GM13977 (cell line): ENCODE measurements around the gene SLC22A23.
"Not testable (repeated sequence)": the region's sequence is repeated elsewhere in the genome, so short reads cannot be mapped to it uniquely, and the experiment has no call there.

Source experiments
- DNase-seq: peaks from one replicate; pipeline ENCODE4 v3.0.0; 2012; ENCODE audit warnings: low spot score
- in situ Hi-C: fragments of 300-500 bp; cut with MboI; formaldehyde crosslinking; loops from one replicate; pipeline ENCODE4 v1.12.0; 2022; ENCODE audit warnings: low sequenced_read_pairs, low pct_unique_long_range_greater_than_20kb, mixed read lengths, inconsistent platforms; ENCODE audit not compliant: unreplicated experiment
- TF ChIP-seq, protein P1 (sequence below): IDR thresholded peaks from 2 replicates; pipeline ENCODE4 v1.5.1; 2012; ENCODE audit warnings: mild to moderate bottlenecking, control low read depth; ENCODE audit not compliant: insufficient read depth; ENCODE audit errors: extremely low read depth, missing control alignments

The SLC22A23 gene

DNA sequence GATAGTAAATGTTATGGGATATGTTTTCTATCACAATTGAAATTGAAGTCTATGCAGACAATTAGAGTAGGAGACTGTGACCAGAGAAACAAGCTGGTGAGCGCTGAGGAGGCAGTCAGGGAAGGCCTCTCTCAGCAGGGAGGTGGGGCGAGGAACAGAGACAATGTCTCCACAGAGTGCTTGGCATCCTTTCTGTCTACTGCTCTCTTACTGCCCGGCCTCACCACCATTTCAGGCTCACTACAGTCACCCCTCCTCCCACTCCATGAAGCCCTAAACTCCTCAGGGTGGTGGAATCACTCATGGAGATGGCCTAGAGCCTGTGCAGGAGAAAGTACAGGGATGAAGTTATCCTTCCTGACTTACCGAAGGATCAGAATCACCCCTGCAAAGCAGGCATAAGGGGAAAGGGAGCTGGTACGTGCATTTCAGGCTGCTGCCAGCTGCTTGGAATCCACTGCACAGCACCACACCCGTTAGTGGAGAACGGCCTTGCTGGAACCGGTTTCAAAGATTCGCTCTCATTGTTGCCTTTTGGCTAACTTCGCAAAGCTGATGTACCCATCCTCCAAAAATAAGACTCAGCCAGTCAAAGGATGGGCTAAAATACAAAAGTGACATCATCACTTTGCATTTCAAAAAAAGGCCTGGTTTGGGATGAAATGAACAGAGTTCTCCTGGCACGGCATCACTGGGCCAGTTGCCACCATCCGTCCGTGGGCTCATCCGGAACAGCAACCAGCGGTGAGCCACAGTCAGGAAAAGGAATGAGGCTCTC is 67.3 kb downstream of the SLC22A23 start:
- TF ChIP-seq, protein P1, sequence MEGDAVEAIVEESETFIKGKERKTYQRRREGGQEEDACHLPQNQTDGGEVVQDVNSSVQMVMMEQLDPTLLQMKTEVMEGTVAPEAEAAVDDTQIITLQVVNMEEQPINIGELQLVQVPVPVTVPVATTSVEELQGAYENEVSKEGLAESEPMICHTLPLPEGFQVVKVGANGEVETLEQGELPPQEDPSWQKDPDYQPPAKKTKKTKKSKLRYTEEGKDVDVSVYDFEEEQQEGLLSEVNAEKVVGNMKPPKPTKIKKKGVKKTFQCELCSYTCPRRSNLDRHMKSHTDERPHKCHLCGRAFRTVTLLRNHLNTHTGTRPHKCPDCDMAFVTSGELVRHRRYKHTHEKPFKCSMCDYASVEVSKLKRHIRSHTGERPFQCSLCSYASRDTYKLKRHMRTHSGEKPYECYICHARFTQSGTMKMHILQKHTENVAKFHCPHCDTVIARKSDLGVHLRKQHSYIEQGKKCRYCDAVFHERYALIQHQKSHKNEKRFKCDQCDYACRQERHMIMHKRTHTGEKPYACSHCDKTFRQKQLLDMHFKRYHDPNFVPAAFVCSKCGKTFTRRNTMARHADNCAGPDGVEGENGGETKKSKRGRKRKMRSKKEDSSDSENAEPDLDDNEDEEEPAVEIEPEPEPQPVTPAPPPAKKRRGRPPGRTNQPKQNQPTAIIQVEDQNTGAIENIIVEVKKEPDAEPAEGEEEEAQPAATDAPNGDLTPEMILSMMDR, result no peak
- DNase-seq, result no peak
- in situ Hi-C loops, result no loop called here

DNA sequence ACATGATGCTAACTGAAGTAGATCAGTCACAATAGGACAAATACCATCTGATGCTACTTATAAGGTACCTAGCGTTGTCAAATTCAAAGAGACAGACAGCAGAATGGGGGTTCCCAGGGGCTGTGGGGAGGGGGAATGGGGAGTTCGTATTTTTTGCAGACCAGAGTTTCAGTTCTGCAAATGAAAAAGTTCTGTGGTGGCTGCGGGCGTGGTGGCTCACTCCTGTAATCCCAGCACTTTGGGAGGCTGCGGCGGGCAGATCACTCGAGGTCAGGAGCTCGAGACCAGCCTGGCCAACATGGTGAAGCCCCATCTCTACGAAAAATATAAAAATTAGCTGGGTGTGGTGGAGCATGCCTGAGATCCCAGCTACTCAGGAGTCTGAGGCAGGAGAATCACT is 68.1 kb downstream of the SLC22A23 start:
- TF ChIP-seq, protein P1, result no peak
- in situ Hi-C loops, result no loop called here
- DNase-seq, result peak; percentile 68

DNA sequence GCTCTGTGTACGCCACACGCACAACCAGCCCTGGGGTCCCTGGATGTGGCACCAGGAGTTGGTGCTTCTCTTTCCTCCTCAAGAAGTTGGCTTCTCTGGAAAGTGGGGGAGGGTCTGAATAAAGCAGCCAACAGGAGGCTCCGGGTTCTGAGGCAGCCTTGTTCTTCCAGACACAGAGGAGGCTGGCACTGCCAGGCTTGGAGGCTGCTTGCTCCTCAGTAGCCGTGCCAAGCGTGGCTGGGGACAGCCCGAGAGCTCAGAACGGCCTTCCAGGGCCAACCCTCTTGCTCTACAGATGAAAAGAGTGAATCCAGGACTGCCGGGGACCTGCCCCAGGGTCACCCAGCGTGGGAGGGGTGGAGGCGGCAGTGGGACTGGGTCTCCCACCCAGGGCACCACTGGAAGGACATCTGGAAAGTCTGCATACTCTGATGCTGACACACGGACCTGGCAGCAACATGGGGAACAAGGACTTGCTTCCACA is 70.4 kb downstream of the SLC22A23 start:
- no peak for DNase-seq
- in situ Hi-C loops, result no loop called here
- TF ChIP-seq, protein P1, result no peak

DNA sequence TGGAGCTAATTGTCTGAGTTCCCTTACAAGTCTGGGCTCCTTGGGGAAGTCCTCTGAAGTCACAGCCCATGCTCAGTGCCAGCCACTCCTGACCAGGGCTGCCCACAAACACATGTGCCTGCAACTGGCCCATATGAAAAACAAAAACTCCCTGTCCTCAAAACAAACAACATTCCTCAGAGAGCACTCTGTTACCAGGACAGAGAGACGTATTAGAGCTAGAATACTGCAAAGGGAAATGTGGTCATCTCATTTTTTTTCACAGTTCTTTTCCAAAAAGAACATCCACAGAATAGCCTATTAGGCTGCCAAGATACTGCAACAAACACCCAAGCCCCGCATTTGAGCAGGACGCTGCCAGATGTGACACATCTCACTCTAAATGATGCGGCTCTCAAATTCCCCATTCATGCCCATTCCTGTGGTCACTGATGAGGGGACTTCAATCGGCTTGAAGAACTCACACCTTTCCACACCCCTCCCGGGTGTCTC is 71.1 kb downstream of the SLC22A23 start:
- no peak for DNase-seq
- in situ Hi-C loops, result no loop called here
- TF ChIP-seq, protein P1, result no peak

DNA sequence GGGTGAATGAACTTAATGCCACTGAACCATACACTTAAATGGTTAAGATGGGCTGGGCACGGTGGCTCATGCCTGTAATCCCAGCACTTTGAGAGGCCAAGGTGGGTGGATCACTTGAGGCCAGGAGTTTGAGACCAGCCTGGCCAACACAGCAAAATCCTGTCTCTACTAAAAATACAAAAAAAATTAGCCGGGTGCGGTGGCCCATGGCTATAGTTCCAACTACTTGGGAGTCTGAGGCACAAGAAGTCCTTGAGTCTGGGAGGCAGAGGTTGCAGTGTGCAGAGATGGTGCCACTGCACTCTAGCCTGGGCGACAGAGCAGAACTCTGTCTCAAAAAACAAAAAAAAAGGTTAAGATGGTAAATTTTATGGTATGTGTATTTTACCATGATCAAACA is 71.7 kb downstream of the SLC22A23 start:
- DNase-seq, in situ Hi-C loops: not testable (repeated sequence)

DNA sequence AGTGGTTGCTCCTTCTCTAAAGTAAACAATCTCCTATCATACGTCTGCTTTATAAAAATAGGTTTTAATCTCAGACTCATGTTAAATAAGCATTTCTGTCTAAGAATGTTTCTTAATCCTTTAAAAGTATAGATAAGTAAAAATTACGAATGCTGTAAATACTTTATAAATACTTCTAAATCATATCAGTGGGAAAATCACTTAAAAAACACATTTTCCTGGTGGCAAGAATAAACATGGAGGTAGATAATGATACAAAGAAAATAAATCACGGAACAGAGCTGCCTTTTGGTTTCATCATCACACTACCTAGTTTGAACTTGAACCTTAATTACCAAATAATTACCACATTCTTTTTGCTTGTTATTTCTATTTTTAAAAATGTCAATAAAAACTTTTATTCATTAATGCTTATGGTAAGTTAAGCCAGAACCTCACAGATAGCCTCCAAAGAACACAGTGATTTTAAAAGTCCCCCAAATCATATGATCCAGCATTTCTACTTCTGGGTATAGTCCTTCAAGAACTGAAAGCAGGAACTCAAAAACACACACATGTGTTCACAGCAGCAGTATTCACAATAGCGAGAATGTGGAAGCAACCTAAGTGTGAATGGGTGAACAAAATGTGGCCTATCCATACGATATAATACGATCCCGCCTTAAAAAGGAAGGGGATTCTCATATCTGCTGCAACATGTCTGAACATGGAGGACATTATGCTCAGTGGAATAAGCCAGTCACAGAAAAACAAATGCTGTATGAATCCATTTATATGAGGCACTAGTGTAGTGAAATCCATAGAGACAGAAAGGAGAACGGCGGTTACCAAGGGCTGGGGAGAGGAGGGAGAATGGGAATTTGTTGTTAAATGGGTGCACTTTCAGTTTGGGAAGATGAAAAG is 72.4 kb downstream of the SLC22A23 start:
- TF ChIP-seq, protein P1, result no peak
- in situ Hi-C loops, result no loop called here
- no peak for DNase-seq

DNA sequence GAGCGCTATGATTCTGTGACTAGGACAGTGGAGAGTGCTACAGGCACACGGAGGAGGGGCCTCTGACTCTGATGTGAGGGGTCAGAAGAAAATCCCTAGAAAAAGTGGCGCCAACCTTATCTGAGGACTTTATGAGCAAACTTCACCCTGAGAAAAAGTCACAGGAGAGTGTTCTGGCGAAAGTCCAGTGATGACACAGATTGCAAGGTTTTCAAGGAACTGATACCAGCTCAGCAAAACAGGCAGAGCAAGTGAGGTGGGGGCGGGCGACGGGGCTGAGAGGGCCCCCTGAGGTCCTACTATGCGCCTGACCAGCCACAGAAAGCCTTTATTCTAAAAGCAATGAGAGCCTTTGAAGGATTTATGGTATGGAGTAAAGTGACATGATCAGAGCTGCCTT is 73.3 kb downstream of the SLC22A23 start:
- TF ChIP-seq, protein P1, result no peak
- in situ Hi-C loops, result no loop called here
- DNase-seq, result peak; percentile 53
